ENCODE measurements around the gene TMEM187.

DNA sequence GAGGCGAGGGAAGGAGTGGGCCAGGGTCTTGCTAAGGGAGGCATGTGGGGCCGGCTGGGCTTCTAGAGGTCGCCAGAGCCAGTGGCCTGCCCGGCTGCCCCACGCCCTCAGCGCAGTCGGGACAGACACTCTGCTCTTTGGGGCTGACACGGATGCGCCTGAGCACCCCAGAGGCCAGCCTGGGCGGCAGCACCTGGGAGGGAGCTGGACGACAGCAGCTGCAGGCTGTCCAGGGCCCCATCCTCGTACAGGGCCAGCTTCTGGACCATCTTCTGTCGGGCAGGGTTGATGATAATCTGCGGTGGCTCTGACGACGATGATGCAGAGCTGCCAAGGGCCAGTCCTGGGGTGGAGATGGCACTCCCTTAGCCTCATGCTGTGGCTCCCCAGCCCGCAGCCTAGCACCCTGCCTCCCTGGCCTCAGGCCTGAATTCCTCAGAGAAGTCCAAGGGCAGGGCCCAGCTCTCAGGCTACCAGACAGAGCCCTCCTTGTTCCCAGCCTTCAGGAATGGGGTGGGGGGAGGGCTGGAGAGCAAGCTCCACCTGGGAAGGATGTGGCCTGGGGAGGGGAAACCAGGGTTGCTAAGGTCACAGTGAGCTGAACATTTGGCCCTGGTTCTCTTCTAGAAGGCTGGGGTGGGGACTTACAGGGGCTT lies 39.9 kb downstream of the TMEM187 start:
- TF ChIP-seq, protein P1, sequence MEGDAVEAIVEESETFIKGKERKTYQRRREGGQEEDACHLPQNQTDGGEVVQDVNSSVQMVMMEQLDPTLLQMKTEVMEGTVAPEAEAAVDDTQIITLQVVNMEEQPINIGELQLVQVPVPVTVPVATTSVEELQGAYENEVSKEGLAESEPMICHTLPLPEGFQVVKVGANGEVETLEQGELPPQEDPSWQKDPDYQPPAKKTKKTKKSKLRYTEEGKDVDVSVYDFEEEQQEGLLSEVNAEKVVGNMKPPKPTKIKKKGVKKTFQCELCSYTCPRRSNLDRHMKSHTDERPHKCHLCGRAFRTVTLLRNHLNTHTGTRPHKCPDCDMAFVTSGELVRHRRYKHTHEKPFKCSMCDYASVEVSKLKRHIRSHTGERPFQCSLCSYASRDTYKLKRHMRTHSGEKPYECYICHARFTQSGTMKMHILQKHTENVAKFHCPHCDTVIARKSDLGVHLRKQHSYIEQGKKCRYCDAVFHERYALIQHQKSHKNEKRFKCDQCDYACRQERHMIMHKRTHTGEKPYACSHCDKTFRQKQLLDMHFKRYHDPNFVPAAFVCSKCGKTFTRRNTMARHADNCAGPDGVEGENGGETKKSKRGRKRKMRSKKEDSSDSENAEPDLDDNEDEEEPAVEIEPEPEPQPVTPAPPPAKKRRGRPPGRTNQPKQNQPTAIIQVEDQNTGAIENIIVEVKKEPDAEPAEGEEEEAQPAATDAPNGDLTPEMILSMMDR (IDR thresholded peaks at IDR 0.05): no peak
- TF ChIP-seq ZFX (IDR thresholded peaks at IDR 0.05; ENCODE audit: borderline replicate concordance): no peak

All from 22Rv1 (cell line).